M059J (cell line): Measurements from ENCODE around the gene VPS33A. TPM values are rescaled to one million over a fixed set of nuclear protein-coding genes. Genes with fewer than 3 reads are reported as not detected.
A peak's percentile ranks its signal among the peaks of the same experiment; 100 is the strongest.
"Not testable (repeated sequence)": the region's sequence is repeated elsewhere in the genome, so short reads cannot be mapped to it uniquely, and the experiment has no call there.

Experiments used
- DNase-seq: peaks from one replicate; pipeline ENCODE4 v3.0.0-alpha.2; 2012; ENCODE audit warnings: low read depth
- total RNA-seq: library from RNA; depleted of rRNA; stranded (reverse); fragments of >200 nt; shearing (Covaris generic); gene quantifications from 2 replicates; pipeline ENCODE4 v1.2.3, GENCODE V29; 2014

The VPS33A gene
- total RNA-seq, 1 experiment from 2014 or later, result 20.5 TPM

GRCh38 chr12:122258462-122258861 is 7.8 kb downstream of the VPS33A start:
- not testable (repeated sequence) for DNase-seq

- no peak for DNase-seq
These were observed 15.8 kb downstream of the VPS33A start for GRCh38 chr12:122250536-122250935.

- DNase-seq, result no peak
These were observed 16.2 kb downstream of the VPS33A start for GRCh38 chr12:122250047-122250446.

- DNase-seq, result no peak
These were observed 20.7 kb downstream of the VPS33A start for GRCh38 chr12:122245553-122245952.

GRCh38 chr12:122244565-122245371 is 21.5 kb downstream of the VPS33A start:
- no peak for DNase-seq

GRCh38 chr12:122243965-122244364 is 22.3 kb downstream of the VPS33A start:
- DNase-seq, result no peak

GRCh38 chr12:122238861-122239260 is 27.4 kb downstream of the VPS33A start:
- DNase-seq, result no peak

- no peak for DNase-seq
These were observed 30.6 kb downstream of the VPS33A start for GRCh38 chr12:122235741-122236140.

- no peak for DNase-seq
These were observed 33.6 kb downstream of the VPS33A start for GRCh38 chr12:122232691-122233090.

GRCh38 chr12:122230798-122231197 is 35.5 kb downstream of the VPS33A start:
- no peak for DNase-seq

- no peak for DNase-seq
These were observed 38.2 kb downstream of the VPS33A start for GRCh38 chr12:122228092-122228491.

- no peak for DNase-seq
These were observed 39.0 kb downstream of the VPS33A start for GRCh38 chr12:122227341-122227740.

GRCh38 chr12:122226366-122227125 is 39.7 kb downstream of the VPS33A start:
- no peak for DNase-seq

- peak; percentile 98 for DNase-seq
These were observed 40.5 kb downstream of the VPS33A start, which contains the start of gene DIABLO for GRCh38 chr12:122225683-122226365. Gene DIABLO, minus strand, starts transcription at chr12:122226052. Its CDS starts 38 bp downstream, at chr12:122226014.

- DNase-seq, result no peak
These were observed 49.8 kb downstream of the VPS33A start for GRCh38 chr12:122216445-122216844.

- no peak for DNase-seq
These were observed 50.5 kb downstream of the VPS33A start for GRCh38 chr12:122215771-122216170.

- no peak for DNase-seq
These were observed 58.0 kb downstream of the VPS33A start for GRCh38 chr12:122208073-122208820.

- DNase-seq, result no peak
These were observed 58.9 kb downstream of the VPS33A start for GRCh38 chr12:122207391-122207790.

- no peak for DNase-seq
These were observed 59.3 kb downstream of the VPS33A start for GRCh38 chr12:122206976-122207375.

- DNase-seq, result no peak
These were observed 60.0 kb downstream of the VPS33A start for GRCh38 chr12:122206111-122206881.
